ENCODE data around the gene SLC22A4. TPM values are rescaled to one million over a fixed set of nuclear protein-coding genes. Genes with fewer than 3 reads are reported as not detected.

SLC22A4 gene
- total RNA-seq, 1 experiment from 2014 or later, result 0.72 TPM

DNA sequence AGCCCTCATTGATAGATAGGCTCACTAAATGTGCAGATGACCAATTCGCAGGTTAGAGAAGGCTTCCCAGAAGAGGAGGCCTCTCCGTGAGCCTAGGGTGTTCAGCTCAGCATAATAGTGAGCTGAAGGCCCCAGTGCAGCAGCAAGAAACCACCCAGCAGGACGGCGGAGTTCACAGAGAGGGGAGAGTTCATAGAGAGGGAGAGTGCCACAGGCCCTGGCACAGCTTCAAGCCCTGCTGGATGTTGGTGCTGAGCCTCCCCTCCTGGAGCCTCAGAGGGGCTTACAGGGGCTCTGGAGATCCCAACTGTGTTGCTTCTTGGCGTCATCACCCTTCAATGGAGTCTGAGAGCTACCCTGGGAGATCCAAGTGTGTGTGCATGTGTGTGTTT lies 77.4 kb downstream of the SLC22A4 start:
- no peak overlapping the region for H3K14ac ChIP-seq (ENCODE audit: insufficient read depth, low read length)
- Mint-ChIP-seq H3K4me1 (peaks cover 16 to 18% of the 10 kb centered on the region in 2 experiments), H3K4me3 (peak overlapping the region in 1 of 2 experiments; percentile 81; a peak in 1 of 5 replicates), H3K36me3 (ENCODE audit: insufficient read depth in 1 of 3, low read depth in 3 of 3) (peaks cover 0 to 3% (median 0%) of the 10 kb centered on the region in 3 experiments; a peak in 3 of 7 replicates), H3K27me3 (ENCODE audit: low read depth) (peaks cover 15% of the 10 kb centered on the region), H3K9me3 (no peaks in the 10 kb centered on the region), H3K27ac (no peak overlapping the region; a peak in 1 of 7 replicates)
- no peaks in the 10 kb centered on the region for H3K4me1 ChIP-seq (ENCODE audit: insufficient read depth, low read length)
- H3K4ac ChIP-seq (ENCODE audit: low read depth, low read length), result no peak overlapping the region
- H2BK120ac ChIP-seq (ENCODE audit: low read depth, low read length, poor library complexity, severe bottlenecking), result no peak overlapping the region
- H3T11ph ChIP-seq (ENCODE audit: low read length), result no peak overlapping the region
- no peak overlapping the region for H2BK12ac ChIP-seq (ENCODE audit: insufficient read length, low read depth, low read length)
- no peak for DNase-seq
- H3K23me2 ChIP-seq (ENCODE audit: insufficient read length, low read depth, low read length, poor library complexity, severe bottlenecking), result peaks cover 3% of the 10 kb centered on the region
- H3K56ac ChIP-seq (ENCODE audit: insufficient read length, low read depth, low read length), result no peak overlapping the region
- H2BK15ac ChIP-seq (ENCODE audit: low read depth, low read length), result no peak overlapping the region
- no peaks in the 10 kb centered on the region for H3K9me3 ChIP-seq (ENCODE audit: control insufficient read depth, low read depth, low read length)
- H3K27me3 ChIP-seq (ENCODE audit: insufficient read depth, low read length), result no peaks in the 10 kb centered on the region; the same call in 1 of the 2 replicates
- no peaks in the 10 kb centered on the region for H3K79me2 ChIP-seq (ENCODE audit: insufficient read depth, low read length)
- H3K9ac ChIP-seq (ENCODE audit: extremely low read depth, insufficient read length, low read length), result no peak overlapping the region
- no peak overlapping the region for H4K8ac ChIP-seq (replicated peaks; ENCODE audit: insufficient read length, low read depth, low read length)
- H4K20me1 ChIP-seq (ENCODE audit: control insufficient read depth, insufficient read depth, insufficient read length), result no peaks in the 10 kb centered on the region
- WGBS (ENCODE audit: extremely low coverage, insufficient read length, low lambda C conversion rate), result no CpG with 5 or more reads among the region's 5 CpGs
- no peak overlapping the region for H4K5ac ChIP-seq (ENCODE audit: insufficient read length, low read depth, low read length)
- TF ChIP-seq, protein P1, sequence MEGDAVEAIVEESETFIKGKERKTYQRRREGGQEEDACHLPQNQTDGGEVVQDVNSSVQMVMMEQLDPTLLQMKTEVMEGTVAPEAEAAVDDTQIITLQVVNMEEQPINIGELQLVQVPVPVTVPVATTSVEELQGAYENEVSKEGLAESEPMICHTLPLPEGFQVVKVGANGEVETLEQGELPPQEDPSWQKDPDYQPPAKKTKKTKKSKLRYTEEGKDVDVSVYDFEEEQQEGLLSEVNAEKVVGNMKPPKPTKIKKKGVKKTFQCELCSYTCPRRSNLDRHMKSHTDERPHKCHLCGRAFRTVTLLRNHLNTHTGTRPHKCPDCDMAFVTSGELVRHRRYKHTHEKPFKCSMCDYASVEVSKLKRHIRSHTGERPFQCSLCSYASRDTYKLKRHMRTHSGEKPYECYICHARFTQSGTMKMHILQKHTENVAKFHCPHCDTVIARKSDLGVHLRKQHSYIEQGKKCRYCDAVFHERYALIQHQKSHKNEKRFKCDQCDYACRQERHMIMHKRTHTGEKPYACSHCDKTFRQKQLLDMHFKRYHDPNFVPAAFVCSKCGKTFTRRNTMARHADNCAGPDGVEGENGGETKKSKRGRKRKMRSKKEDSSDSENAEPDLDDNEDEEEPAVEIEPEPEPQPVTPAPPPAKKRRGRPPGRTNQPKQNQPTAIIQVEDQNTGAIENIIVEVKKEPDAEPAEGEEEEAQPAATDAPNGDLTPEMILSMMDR (conservative IDR thresholded peaks at IDR 0.05), result no peak
- no peaks in the 10 kb centered on the region for H3K79me1 ChIP-seq (ENCODE audit: insufficient read depth, low read depth, low read length, poor library complexity, severe bottlenecking)
- H3K23ac ChIP-seq (ENCODE audit: insufficient read length, low read depth, low read length), result no peak overlapping the region
- H2BK5ac ChIP-seq (ENCODE audit: insufficient read length, low read length), result no peak overlapping the region
- no peak overlapping the region for H2BK20ac ChIP-seq (ENCODE audit: low read depth, low read length, poor library complexity, severe bottlenecking)
- H3K18ac ChIP-seq (ENCODE audit: insufficient read length, low read depth, low read length), result no peak overlapping the region
- no peak overlapping the region for H4K91ac ChIP-seq (ENCODE audit: insufficient read length, low read depth, low read length)
- no peak overlapping the region for H3K4me2 ChIP-seq (ENCODE audit: insufficient read depth, insufficient read length, low read length)
- H3K27ac ChIP-seq (ENCODE audit: insufficient read length, low read depth, low read length), result no peak overlapping the region
- H2AK5ac ChIP-seq (ENCODE audit: insufficient read length, low read length), result no peak overlapping the region
- H2AFZ ChIP-seq (ENCODE audit: low read length), result no peak overlapping the region

All from H9 (cell line).